ENCODE data around the gene RAPGEF5.

RAPGEF5 gene

DNA sequence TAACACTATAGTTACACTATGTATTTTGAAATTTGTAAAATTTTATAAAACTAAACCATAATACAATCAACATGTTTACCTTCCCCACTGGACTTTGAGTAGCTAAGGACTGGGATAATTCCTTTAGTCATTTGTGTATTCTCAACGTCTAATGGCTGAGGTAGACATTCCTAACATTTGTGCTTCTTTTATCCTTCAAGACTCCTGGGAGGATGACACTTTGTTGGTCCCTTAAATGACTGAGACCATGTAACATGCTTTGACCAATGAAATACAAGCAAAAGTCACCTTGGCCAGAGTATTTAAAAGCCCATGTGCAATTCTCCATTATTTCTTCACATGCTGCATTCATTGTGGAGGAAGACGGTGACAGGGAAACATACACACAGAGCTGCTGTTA, 18.5 kb downstream of the RAPGEF5 start:
- DNase-seq, result no peak
- H3K9me2 ChIP-seq (replicated peaks; ENCODE audit: insufficient read depth, low read length), result no peaks in the 10 kb centered on the region
- no peak overlapping the region for H3K9ac ChIP-seq (ENCODE audit: low read length)
- no peaks in the 10 kb centered on the region for H3F3A ChIP-seq (ENCODE audit: insufficient read depth, low read length)
- no peak overlapping the region for H3K4me2 ChIP-seq (ENCODE audit: low read depth, low read length)
- no peak overlapping the region for H3K27ac ChIP-seq (ENCODE audit: low read length)
- peaks cover 23% of the 10 kb centered on the region; the same call in 1 of the 2 replicates for H3K79me2 ChIP-seq (ENCODE audit: low read length)
- no peaks in the 10 kb centered on the region for H4K20me1 ChIP-seq (ENCODE audit: insufficient read depth, low read length)
- H2AFZ ChIP-seq (ENCODE audit: low read length), result no peak overlapping the region
- peaks cover 3% of the 10 kb centered on the region; the same call in 1 of the 2 replicates for H3K4me1 ChIP-seq (ENCODE audit: low read length)
- no peaks in the 10 kb centered on the region for H3K27me3 ChIP-seq (replicated peaks; ENCODE audit: insufficient read depth, low read length)
- no peaks in the 10 kb centered on the region for H3K9me3 ChIP-seq (replicated peaks; ENCODE audit: insufficient read depth, low read length)
- H3K4me3 ChIP-seq (ENCODE audit: low read length), result no peak overlapping the region
- H3K36me3 ChIP-seq (replicated peaks; ENCODE audit: insufficient read depth, low read length), result no peaks in the 10 kb centered on the region
- no peak for TF ChIP-seq EZH2phosphoT487 (IDR thresholded peaks at IDR 0.05; ENCODE audit: low read length)
- no peak for TF ChIP-seq EZH2 (optimal IDR thresholded peaks at IDR 0.05; ENCODE audit: low read depth, low read length)
- TF ChIP-seq, protein P1, sequence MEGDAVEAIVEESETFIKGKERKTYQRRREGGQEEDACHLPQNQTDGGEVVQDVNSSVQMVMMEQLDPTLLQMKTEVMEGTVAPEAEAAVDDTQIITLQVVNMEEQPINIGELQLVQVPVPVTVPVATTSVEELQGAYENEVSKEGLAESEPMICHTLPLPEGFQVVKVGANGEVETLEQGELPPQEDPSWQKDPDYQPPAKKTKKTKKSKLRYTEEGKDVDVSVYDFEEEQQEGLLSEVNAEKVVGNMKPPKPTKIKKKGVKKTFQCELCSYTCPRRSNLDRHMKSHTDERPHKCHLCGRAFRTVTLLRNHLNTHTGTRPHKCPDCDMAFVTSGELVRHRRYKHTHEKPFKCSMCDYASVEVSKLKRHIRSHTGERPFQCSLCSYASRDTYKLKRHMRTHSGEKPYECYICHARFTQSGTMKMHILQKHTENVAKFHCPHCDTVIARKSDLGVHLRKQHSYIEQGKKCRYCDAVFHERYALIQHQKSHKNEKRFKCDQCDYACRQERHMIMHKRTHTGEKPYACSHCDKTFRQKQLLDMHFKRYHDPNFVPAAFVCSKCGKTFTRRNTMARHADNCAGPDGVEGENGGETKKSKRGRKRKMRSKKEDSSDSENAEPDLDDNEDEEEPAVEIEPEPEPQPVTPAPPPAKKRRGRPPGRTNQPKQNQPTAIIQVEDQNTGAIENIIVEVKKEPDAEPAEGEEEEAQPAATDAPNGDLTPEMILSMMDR (IDR thresholded peaks at IDR 0.05; ENCODE audit: low read length), result no peak

DNA sequence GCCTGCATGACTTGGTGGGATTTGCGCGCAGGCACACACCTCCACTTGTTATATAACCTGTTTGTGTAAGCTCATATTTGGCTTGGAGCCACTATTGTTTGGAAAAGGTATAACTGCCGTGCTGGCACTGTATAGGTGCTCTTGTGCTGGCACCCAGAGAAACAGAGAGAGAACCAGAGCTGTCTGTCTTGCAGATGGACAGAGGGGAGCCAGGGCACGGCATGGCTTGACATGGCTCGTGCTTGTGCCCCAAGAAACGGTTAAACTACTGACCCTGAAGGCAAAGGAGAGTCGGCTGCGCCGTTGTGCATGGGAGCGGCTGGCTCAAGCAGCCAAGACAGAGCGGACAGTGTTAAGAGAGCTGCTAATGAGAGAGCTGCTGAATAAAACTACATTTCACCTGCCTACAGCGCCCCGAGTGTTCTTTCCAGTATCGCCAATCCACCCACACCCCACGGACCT, 23.2 kb downstream of the RAPGEF5 start:
- Histone ChIP-seq H3K4me2 (ENCODE audit: low read depth, low read length) (no peak overlapping the region), H3K27me3 (replicated peaks; ENCODE audit: insufficient read depth, low read length) (no peaks in the 10 kb centered on the region), H3F3A (ENCODE audit: insufficient read depth, low read length) (no peaks in the 10 kb centered on the region), H2AFZ (ENCODE audit: low read length) (no peak overlapping the region), H3K79me2 (ENCODE audit: low read length) (peaks cover 26% of the 10 kb centered on the region), H4K20me1 (ENCODE audit: insufficient read depth, low read length) (no peaks in the 10 kb centered on the region), H3K27ac (ENCODE audit: low read length) (no peak overlapping the region), H3K4me3 (ENCODE audit: low read length) (no peak overlapping the region), H3K9me2 (replicated peaks; ENCODE audit: insufficient read depth, low read length) (no peaks in the 10 kb centered on the region), H3K36me3 (replicated peaks; ENCODE audit: insufficient read depth, low read length) (no peaks in the 10 kb centered on the region), H3K9me3 (replicated peaks; ENCODE audit: insufficient read depth, low read length) (no peaks in the 10 kb centered on the region), H3K4me1 (ENCODE audit: low read length) (no peaks in the 10 kb centered on the region), H3K9ac (ENCODE audit: low read length) (no peak overlapping the region)
- no peak for DNase-seq
- no peak for TF ChIP-seq EZH2 (optimal IDR thresholded peaks at IDR 0.05; ENCODE audit: low read depth, low read length)

DNA sequence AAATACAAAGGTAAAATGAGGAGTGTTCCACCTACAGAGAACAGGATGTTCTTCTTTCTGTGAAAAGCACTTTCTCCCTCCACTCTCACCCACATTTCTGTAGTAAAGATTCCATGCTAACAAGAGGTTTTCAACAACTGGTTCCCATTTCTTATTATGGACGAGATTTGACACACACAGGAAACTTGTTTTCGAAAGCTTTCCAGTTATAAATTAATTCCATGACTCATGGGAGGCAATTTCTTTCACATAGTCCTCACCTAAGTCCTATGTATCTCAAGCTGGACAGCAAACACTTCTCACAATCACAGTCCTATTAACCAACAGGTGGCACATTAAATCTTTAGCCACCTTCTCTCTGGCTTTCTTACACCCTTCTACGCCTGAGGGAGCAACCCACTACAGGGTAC, 24.5 kb downstream of the RAPGEF5 start:
- TF ChIP-seq EZH2 (optimal IDR thresholded peaks at IDR 0.05; ENCODE audit: low read depth, low read length), result no peak
- TF ChIP-seq EZH2phosphoT487 (IDR thresholded peaks at IDR 0.05; ENCODE audit: low read length), result no peak
- TF ChIP-seq, protein P1 (IDR thresholded peaks at IDR 0.05; ENCODE audit: low read length), result no peak
- no peak overlapping the region for H3K4me2 ChIP-seq (ENCODE audit: low read depth, low read length)
- H3K79me2 ChIP-seq (ENCODE audit: low read length), result peaks cover 35% of the 10 kb centered on the region
- no peaks in the 10 kb centered on the region for H3F3A ChIP-seq (ENCODE audit: insufficient read depth, low read length)
- no peaks in the 10 kb centered on the region for H3K27me3 ChIP-seq (replicated peaks; ENCODE audit: insufficient read depth, low read length)
- H3K9me2 ChIP-seq (replicated peaks; ENCODE audit: insufficient read depth, low read length), result no peaks in the 10 kb centered on the region
- H3K36me3 ChIP-seq (replicated peaks; ENCODE audit: insufficient read depth, low read length), result no peaks in the 10 kb centered on the region
- H4K20me1 ChIP-seq (ENCODE audit: insufficient read depth, low read length), result no peaks in the 10 kb centered on the region
- no peaks in the 10 kb centered on the region for H3K9me3 ChIP-seq (replicated peaks; ENCODE audit: insufficient read depth, low read length)
- no peaks in the 10 kb centered on the region for H3K4me1 ChIP-seq (ENCODE audit: low read length)
- no peak overlapping the region for H2AFZ ChIP-seq (ENCODE audit: low read length)
- no peak for DNase-seq
- H3K9ac ChIP-seq (ENCODE audit: low read length), result no peak overlapping the region
- no peak overlapping the region for H3K27ac ChIP-seq (ENCODE audit: low read length)
- no peak overlapping the region for H3K4me3 ChIP-seq (ENCODE audit: low read length)

DNA sequence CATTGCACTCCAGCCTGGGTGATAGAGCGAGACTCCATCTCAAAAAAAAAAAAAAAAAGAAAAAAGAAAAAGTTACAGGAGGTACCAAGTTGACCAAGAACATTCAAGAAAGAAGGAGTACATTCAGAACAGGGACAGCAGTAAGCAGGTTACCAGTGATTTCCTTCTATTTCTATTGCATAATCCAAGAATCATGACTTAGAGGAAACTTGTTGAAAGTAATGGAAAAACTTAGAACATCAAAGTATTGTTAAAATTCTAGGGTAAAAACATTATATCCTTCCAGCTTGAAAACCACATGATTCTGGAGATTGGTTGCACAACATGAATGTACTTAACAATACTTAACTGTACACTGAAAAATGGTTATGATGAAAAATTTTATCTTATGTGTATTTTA, 25.2 kb downstream of the RAPGEF5 start:
- H2AFZ ChIP-seq (ENCODE audit: low read length), result no peak overlapping the region
- H3K4me3 ChIP-seq (ENCODE audit: low read length), result no peak overlapping the region
- H3K79me2 ChIP-seq (ENCODE audit: low read length), result peaks cover 35% of the 10 kb centered on the region
- no peak overlapping the region for H3K27ac ChIP-seq (ENCODE audit: low read length)
- no peak for TF ChIP-seq EZH2phosphoT487 (IDR thresholded peaks at IDR 0.05; ENCODE audit: low read length)
- TF ChIP-seq, protein P1 (IDR thresholded peaks at IDR 0.05; ENCODE audit: low read length), result no peak
- TF ChIP-seq EZH2 (optimal IDR thresholded peaks at IDR 0.05; ENCODE audit: low read depth, low read length), result no peak
- no peak overlapping the region for H3K9ac ChIP-seq (ENCODE audit: low read length)
- DNase-seq, result no peak
- H3F3A ChIP-seq (ENCODE audit: insufficient read depth, low read length), result no peaks in the 10 kb centered on the region
- no peaks in the 10 kb centered on the region for H3K9me3 ChIP-seq (replicated peaks; ENCODE audit: insufficient read depth, low read length)
- H3K4me1 ChIP-seq (ENCODE audit: low read length), result no peaks in the 10 kb centered on the region
- no peaks in the 10 kb centered on the region for H3K9me2 ChIP-seq (replicated peaks; ENCODE audit: insufficient read depth, low read length)
- no peaks in the 10 kb centered on the region for H3K27me3 ChIP-seq (replicated peaks; ENCODE audit: insufficient read depth, low read length)
- no peaks in the 10 kb centered on the region for H4K20me1 ChIP-seq (ENCODE audit: insufficient read depth, low read length)
- H3K36me3 ChIP-seq (replicated peaks; ENCODE audit: insufficient read depth, low read length), result no peaks in the 10 kb centered on the region
- H3K4me2 ChIP-seq (ENCODE audit: low read depth, low read length), result no peak overlapping the region
